ENCODE data around the gene SFTPB. TPM values are rescaled to one million over a fixed set of nuclear protein-coding genes. Genes with fewer than 3 reads are reported as not detected.

Gene SFTPB
- total RNA-seq, 2 donors from 2014 or later: 0.59 TPM; not detected in 1

- H3K4me3 ChIP-seq: no peak overlapping the region
- H3K36me3 ChIP-seq: no peaks in the 10 kb centered on the region
- intact Hi-C loops (cut with DNase I): no loop called here
- no peak for TF ChIP-seq POLR2A (IDR thresholded peaks at IDR 0.05)
- no peak for TF ChIP-seq CTCF (IDR thresholded peaks at IDR 0.05)
- TF ChIP-seq POLR2AphosphoS5 (IDR thresholded peaks at IDR 0.05): no peak
- H3K9me3 ChIP-seq: no peaks in the 10 kb centered on the region
- no peaks in the 10 kb centered on the region for H3K4me1 ChIP-seq (replicated peaks)
- WGBS: 84% methylated on average over 3 of the region's 3 CpGs
- DNase-seq (ENCODE audit: low spot score): no peak
- no peak overlapping the region for H3K27ac ChIP-seq
- no peaks in the 10 kb centered on the region for H3K27me3 ChIP-seq (replicated peaks; ENCODE audit: insufficient read depth)
Measured at GRCh38 chr2:85678377-85678776, 10.4 kb upstream of the SFTPB start.

- no peaks in the 10 kb centered on the region for H3K4me1 ChIP-seq (replicated peaks)
- no peak for TF ChIP-seq POLR2AphosphoS5 (IDR thresholded peaks at IDR 0.05)
- no peak for TF ChIP-seq POLR2A (IDR thresholded peaks at IDR 0.05)
- no peak for TF ChIP-seq CTCF (IDR thresholded peaks at IDR 0.05)
- no peak overlapping the region for H3K4me3 ChIP-seq
- no peaks in the 10 kb centered on the region for H3K9me3 ChIP-seq
- H3K27ac ChIP-seq: no peak overlapping the region
- intact Hi-C loops (cut with DNase I): no loop called here
- H3K36me3 ChIP-seq: no peaks in the 10 kb centered on the region
- no peak for DNase-seq (ENCODE audit: low spot score)
- WGBS: 81% methylated on average over 6 of the region's 6 CpGs
- no peaks in the 10 kb centered on the region for H3K27me3 ChIP-seq (replicated peaks; ENCODE audit: insufficient read depth)
Measured at GRCh38 chr2:85675866-85676548, 8.0 kb upstream of the SFTPB start.

- intact Hi-C loops (cut with DNase I): no loop called here
- Histone ChIP-seq H3K36me3 (no peaks in the 10 kb centered on the region), H3K27ac (no peak overlapping the region), H3K9me3 (no peaks in the 10 kb centered on the region), H3K4me3 (no peak overlapping the region), H3K27me3 (replicated peaks; ENCODE audit: insufficient read depth) (no peaks in the 10 kb centered on the region), H3K4me1 (replicated peaks) (no peaks in the 10 kb centered on the region)
- no peak for DNase-seq (ENCODE audit: low spot score)
- TF ChIP-seq POLR2AphosphoS5 (IDR thresholded peaks at IDR 0.05): no peak
- WGBS: 88% methylated on average over 6 of the region's 6 CpGs
Measured at GRCh38 chr2:85675427-85675826, 7.4 kb upstream of the SFTPB start.

- Histone ChIP-seq H3K9me3 (no peaks in the 10 kb centered on the region), H3K27me3 (replicated peaks; ENCODE audit: insufficient read depth) (no peaks in the 10 kb centered on the region), H3K27ac (no peak overlapping the region), H3K4me1 (replicated peaks) (no peaks in the 10 kb centered on the region), H3K4me3 (no peak overlapping the region), H3K36me3 (no peaks in the 10 kb centered on the region)
- no peak for DNase-seq (ENCODE audit: low spot score)
- no peak for TF ChIP-seq POLR2A (IDR thresholded peaks at IDR 0.05)
- no peak for TF ChIP-seq CTCF (IDR thresholded peaks at IDR 0.05)
- TF ChIP-seq POLR2AphosphoS5 (IDR thresholded peaks at IDR 0.05): no peak
- intact Hi-C loops (cut with DNase I): no loop called here
- WGBS: 93% methylated on average over 2 of the region's 2 CpGs
Measured at GRCh38 chr2:85674417-85674816, 6.4 kb upstream of the SFTPB start.

- WGBS: 73% methylated on average over 11 of the region's 11 CpGs
- H3K27me3 ChIP-seq (replicated peaks; ENCODE audit: insufficient read depth): no peaks in the 10 kb centered on the region
- no peak overlapping the region for H3K4me3 ChIP-seq
- TF ChIP-seq POLR2AphosphoS5 (IDR thresholded peaks at IDR 0.05) (no peak), CTCF (IDR thresholded peaks at IDR 0.05) (no peak), POLR2A (IDR thresholded peaks at IDR 0.05) (no peak)
- intact Hi-C loops (cut with DNase I): no loop called here
- H3K9me3 ChIP-seq: no peaks in the 10 kb centered on the region
- no peak for DNase-seq (ENCODE audit: low spot score)
- H3K27ac ChIP-seq: no peak overlapping the region
- H3K36me3 ChIP-seq: no peaks in the 10 kb centered on the region
- H3K4me1 ChIP-seq (replicated peaks): no peaks in the 10 kb centered on the region
Measured at GRCh38 chr2:85673716-85674375, 5.8 kb upstream of the SFTPB start.
